ENCODE results near the gene DCTN4. TPM values are rescaled to one million over a fixed set of nuclear protein-coding genes. Genes with fewer than 3 reads are reported as not detected.

The DCTN4 gene
- polyA plus RNA-seq, 3 donors, result 22.5 to 24.3 (median 23.1) TPM

DNA sequence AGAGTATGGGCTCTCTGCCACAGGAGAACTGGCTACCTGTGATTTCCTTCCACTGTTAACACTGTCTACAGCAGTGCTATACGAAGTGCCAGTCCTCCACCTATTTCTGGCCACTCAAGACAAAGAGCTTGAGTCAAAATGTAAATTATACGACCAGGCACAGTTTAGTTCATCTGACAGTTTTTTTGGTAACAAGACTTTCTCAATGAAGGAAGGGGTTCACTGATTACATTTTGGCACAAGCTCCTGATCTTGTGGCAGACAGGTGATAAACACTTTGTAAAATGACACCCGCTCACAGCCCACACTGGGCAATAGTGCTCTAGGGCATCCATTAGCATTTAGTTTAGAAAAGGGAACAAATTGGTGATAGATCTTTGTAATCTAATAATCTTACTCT, 66.5 kb downstream of the DCTN4 start:
- H3K27ac ChIP-seq (ENCODE audit: low read depth, low read length), result no peak overlapping the region
- WGBS, 3 donors, result 88 to 92% (median 91%) methylated on average over 3 of the region's 3 CpGs

DNA sequence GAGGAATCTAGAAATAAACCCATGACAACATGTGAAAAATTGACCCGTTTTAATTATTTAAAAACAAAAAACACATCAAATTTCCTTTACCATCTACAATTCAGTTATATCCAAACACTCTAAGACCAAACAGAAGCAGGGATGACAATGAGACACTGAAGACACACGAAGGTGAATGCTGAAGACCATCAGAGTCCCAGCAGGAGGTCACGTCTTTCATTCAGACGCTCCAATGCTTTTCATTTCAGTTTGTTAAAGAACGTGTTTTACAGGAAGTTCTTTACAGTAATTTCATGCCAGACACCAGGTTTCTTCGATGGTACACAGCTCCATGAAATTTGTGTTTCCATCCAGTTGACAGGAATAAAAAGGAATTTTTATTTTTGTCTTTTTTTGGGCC, 68.1 kb downstream of the DCTN4 start:
- no peak overlapping the region for H3K27ac ChIP-seq (ENCODE audit: low read depth, low read length)
- 75 to 78% (median 78%) methylated on average over 6 of the region's 6 CpGs for WGBS, 3 donors

DNA sequence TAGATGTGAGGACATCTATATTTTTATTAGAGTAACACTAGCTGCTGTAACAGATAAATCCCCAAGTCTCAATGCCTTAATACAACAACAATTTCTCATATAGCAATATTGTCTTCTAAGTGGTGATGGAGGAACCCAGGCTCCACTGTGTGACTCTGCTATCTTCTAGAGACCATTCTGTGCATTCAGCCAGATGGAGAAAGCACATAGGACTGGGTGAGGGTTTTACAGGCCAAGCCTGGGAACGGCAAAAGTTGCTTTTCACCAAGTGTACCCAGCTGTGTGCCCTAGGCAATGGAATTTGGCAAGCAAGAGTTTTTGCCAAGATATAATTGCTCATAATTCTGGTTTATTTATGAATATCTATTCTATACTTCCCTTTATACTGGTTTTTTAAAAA, 69.7 kb downstream of the DCTN4 start:
- WGBS, 3 donors, result 77 to 96% (median 96%) methylated on average over 1 of the region's 1 CpG
- no peak overlapping the region for H3K27ac ChIP-seq (ENCODE audit: low read depth, low read length)

DNA sequence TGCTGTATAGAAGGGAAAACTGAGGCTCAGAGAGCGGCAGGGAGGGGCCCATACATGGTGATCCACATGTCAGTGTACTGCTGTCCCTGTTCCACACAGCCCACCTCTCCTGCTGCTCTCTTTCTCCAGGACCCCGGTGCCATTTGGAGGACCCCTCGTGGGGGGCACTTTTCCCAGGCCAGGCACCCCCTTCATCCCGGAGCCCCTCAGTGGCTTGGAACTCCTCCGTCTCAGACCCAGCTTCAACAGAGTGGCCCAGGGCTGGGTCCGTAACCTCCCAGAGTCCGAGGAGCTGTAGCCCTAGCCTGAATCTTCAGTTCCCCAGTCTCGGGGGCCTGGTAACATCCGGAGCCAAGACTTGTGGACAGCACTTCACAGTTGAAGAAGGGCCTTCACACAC, 82.2 kb downstream of the DCTN4 start:
- WGBS, 3 donors, result 86 to 95% (median 91%) methylated on average over 9 of the region's 9 CpGs

DNA sequence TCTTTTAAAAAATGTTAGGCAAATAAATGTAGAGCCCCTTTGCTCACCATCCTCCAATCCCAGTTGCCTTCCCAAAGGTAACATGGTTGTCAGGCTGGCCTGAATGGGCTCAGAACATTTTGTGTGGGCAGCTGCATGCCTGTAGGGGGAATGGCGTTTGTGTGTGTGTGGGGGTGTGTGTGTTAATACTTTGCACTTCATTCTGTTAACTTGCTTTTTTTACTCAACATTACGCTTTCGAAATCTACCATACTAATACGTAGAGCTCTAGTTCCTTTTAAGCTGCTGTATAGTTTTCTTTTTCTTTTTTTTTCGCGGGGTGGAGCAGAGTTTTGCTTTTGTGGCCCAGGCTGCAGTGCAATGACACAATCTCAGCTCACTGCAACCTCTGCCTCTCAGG, 83.7 kb downstream of the DCTN4 start:
- WGBS, 3 donors, result 61 to 92% (median 62%) methylated on average over 6 of the region's 6 CpGs
- no peak overlapping the region for H3K27ac ChIP-seq (ENCODE audit: low read depth, low read length)

More for the DNA sequence above, 82.2 kb downstream of the DCTN4 start:
- no peak overlapping the region for H3K27ac ChIP-seq (ENCODE audit: low read depth, low read length)

DNA sequence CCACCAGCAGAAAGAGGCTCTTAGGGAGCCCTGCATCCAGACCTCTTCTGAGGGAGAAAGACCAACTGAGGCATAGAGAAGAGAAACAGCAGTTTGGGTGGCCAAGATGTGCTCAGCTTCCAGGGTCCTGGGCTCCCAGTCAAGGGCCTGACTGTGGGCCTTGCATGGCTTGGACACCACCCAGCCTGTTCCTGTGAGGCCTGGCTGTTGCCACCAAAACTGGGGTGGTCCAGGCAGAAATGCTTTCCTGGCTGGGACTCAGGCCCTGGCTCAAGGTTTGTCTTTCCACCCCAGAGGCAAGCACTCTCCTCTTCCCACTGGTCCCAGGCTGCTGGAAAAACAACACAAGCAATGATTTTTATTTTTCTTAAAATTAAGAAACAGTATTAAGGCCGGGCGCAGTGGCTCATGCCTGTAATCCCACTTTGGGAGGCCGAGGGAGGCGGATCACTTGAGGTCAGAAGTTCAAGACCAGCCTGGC, 84.4 kb downstream of the DCTN4 start:
- WGBS, 3 donors, result 69 to 81% (median 69%) methylated on average over 4 of the region's 4 CpGs
- peak overlapping the region; percentile 20 for H3K27ac ChIP-seq (ENCODE audit: low read depth, low read length)

DNA sequence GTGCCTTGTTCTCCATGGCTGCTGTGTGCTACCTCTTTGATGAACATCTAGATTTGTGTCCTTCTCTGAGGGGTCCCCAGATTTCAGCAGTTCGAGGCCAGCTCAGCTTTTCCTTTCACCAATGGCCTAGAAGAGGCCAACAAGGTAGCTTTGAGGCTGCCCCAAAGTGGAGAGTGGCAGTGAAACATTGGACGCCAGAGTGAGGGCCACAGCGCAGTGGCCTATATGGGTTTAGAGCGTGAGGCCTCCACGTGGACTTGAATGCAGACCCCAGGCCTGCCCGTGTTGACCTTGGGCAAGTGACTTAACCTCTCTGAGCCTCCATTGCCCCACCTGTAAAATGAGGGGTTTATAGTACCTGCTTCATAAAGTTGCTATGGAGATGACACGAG, 85.9 kb downstream of the DCTN4 start:
- H3K27ac ChIP-seq (ENCODE audit: low read depth, low read length), result no peak overlapping the region
- 67 to 82% (median 75%) methylated on average over 7 of the region's 7 CpGs for whole genome bisulfite sequencing, 3 donors

DNA sequence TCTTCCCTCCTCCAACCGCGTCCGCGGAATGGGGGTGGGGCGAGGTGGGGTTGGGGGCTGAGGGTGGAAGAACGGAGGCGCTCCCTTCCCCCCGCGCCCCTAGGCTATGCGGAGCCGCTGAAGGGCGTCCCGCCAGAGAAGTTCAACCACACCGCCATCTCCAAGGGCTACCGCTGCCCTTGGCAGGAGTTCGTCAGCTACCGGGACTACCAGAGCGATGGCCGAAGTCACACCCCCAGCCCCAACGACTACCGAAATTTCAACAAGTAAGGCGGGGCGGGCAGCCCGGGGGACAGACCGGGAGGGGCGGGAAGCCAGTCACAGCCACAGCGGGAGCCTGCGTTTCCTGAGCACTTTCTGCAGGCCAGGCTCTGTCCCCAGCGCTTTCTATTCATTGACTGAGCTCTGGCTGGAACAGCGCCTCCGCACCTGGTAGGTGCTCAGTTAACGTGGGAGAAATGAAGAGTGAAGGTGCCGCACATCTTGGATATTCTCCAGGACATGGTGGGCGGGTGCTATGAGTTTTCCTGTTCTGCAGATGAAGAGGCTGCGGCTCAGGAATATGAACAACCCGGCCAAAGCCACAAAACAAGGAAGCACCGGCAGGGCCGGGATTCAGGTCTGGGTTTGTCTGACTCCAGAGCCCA, 86.5 kb downstream of the DCTN4 start:
- WGBS, 3 donors, result 3 to 4% (median 3%) methylated on average over 35 to 38 of the region's 38 CpGs
- H3K27ac ChIP-seq (ENCODE audit: low read depth, low read length), result no peak overlapping the region

DNA sequence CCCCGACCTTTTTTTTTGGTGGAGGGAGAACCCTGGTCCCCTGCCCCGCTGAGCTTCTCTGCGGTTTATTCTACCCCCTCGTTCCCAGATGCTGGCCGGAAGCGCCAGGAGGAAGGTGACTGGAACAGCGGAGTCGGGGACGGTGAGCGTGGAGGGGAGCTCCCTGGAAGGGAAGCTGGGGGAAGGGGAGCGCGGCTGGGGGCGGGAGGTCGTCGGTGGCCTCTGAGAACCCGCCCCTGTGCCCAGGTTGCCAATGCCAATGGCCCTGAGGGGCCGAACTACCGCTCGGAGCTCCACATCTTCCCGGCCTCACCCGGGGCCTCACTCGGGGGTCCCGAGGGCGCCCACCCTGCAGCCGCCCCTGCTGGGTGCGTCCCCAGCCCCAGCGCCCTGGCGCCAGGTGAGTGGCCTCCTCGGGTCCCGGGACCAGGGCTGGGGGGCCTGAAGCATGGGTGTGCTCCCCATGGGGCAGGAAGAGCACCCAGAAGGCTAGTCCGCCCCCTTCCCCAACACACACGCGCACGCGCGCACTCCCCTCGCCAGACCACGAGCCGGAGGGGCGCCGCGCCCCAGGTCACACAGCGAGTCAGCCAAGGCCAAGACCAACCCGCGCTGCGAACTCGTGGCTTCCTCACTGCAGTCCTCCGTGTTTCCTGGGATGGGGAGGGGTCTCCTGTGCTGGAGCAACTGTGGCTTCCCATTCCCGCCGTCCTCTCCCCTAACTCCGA, 87.1 kb downstream of the DCTN4 start:
- 2 to 3% (median 3%) methylated on average over 43 to 51 of the region's 51 CpGs for WGBS, 3 donors
- H3K27ac ChIP-seq (ENCODE audit: low read depth, low read length), result no peak overlapping the region

DNA sequence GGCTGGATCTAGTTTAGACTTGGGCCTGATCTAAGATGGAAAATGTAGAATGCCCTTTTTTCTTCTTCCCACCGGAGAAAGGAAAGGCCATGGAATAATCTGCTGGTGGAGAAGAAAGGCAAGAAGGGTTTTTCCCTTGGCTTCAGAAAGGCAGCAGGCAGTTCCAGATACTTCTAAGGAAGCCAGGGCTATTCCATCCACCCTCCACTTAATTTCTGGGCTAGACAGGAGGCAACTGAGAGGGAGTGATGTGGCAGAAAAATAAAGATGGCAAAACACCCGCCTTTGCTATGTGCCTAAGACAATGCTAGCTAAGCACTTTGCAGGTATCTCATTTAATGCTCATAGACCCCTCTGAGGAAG, 87.9 kb downstream of the DCTN4 start:
- H3K27ac ChIP-seq (ENCODE audit: low read depth, low read length), result no peak overlapping the region

DNA sequence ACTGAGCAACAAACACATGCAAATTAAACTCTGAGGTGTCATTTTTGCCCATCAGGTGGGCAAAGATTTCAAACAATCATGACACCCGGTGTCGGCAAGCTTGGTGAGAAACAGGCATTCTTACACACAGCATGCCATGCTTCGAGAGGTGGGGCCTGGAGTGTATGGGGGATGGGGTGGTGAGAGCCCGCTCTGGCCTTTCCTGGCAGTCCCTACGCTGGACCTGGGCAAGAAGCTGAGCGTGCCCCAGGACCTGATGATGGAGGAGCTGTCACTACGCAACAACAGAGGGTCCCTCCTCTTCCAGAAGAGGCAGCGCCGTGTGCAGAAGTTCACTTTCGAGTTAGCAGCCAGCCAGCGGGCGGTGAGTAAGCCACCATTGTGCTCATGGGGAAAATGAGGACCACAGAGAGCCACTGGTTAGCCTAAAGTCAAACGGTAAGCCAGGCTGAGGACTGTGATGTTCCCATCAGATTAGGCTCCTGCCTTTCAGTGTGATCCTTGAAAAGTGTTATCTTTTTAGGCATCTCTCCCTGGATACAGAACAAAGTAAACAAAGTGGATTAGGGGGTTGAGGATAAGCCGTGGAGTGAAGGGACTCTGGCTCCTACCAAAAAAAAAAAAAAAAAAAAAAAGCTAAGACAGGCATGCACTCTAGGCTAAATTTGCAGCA, 88.4 kb downstream of the DCTN4 start:
- no peak overlapping the region for H3K27ac ChIP-seq (ENCODE audit: low read depth, low read length)
- WGBS, 3 donors, result 80 to 94% (median 92%) methylated on average over 14 of the region's 14 CpGs

More for the DNA sequence above, 87.9 kb downstream of the DCTN4 start:
- WGBS, 3 donors, result 51 to 74% (median 64%) methylated on average over 2 of the region's 2 CpGs

DNA sequence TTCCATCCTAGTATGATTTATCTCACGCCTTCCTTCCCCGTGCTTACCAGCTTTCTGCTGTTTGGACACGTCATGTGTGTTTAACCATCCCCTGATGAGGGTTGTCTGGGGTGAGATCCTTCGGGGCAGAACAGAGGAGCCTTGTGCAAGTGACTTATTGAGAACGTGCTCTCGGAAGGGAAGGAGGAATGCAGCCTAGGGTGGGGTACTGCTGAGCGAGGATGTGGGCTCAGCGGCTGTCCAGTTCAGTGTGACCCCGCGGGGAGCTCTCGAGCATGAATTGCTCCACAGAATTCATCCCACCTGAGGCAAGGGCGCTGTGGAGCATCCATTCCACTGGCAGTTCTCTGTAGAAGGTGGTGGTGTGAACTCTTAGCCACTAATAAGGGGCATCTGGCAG, 93.8 kb downstream of the DCTN4 start:
- WGBS, 3 donors, result 54 to 80% (median 78%) methylated on average over 12 of the region's 12 CpGs

DNA sequence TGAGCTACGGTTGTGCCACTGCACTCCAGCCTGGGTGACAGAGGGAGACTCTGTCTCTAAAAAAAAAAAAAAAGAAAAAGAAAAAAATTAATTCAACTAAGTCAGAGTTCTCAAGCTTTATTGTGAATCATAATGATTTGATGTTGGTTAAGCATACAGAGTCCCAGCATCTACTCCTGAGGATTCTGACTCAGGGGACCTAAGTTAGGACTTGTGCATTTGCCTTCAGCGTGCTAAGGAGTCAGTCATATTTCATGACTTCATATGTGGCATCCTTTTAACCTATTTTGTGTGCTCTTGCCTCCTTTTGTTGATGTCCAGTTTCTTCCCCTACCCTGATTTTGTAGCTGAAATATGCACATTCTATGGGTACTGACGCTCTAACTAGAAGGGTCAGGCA, 94.9 kb downstream of the DCTN4 start:
- 91 to 96% (median 94%) methylated on average over 3 of the region's 3 CpGs for WGBS, 3 donors
- no peak overlapping the region for H3K27ac ChIP-seq (ENCODE audit: low read depth, low read length)

More for the DNA sequence above, 93.8 kb downstream of the DCTN4 start:
- no peak overlapping the region for H3K27ac ChIP-seq (ENCODE audit: low read depth, low read length)

DNA sequence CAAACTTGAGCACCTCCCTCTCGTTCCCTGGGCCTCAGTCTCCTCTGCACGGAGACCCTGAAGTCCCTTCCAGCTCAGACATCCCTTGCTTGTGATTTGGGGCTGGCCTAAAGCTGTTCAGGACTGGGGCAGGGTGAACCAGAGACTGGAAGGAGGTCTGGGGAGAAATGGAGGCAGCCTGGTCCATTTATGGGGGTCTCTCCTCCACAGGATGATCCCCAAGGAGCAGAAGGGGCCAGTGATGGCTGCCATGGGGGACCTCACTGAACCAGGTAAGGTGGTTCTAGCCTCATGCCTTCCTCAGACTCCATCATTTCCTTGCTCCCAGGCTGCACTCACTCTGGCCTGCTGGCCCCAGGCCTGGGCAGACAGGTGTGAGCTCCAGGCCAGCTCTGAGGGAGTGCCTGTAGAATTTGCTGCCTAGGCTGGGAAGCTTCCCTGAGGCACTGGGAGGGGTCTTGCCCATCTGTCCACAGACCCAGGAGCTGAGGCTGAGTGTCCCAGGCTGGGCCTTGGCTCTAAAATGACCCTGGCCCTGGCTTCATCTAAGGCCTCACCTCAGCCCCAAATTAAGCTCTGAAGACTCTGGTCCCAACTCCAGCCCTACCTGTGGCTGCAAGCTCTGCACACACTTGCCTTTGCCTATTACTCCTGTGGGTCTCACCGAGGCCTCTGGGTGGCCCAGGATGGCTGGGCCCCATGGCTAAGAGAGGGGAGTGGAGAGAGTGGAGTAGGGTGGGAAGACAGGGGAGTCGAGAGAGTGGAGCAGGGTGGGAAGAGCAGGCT, 95.9 kb downstream of the DCTN4 start:
- no peak overlapping the region for H3K27ac ChIP-seq (ENCODE audit: low read depth, low read length)
- WGBS, 3 donors, result 83 to 89% (median 86%) methylated on average over 4 of the region's 4 CpGs

DNA sequence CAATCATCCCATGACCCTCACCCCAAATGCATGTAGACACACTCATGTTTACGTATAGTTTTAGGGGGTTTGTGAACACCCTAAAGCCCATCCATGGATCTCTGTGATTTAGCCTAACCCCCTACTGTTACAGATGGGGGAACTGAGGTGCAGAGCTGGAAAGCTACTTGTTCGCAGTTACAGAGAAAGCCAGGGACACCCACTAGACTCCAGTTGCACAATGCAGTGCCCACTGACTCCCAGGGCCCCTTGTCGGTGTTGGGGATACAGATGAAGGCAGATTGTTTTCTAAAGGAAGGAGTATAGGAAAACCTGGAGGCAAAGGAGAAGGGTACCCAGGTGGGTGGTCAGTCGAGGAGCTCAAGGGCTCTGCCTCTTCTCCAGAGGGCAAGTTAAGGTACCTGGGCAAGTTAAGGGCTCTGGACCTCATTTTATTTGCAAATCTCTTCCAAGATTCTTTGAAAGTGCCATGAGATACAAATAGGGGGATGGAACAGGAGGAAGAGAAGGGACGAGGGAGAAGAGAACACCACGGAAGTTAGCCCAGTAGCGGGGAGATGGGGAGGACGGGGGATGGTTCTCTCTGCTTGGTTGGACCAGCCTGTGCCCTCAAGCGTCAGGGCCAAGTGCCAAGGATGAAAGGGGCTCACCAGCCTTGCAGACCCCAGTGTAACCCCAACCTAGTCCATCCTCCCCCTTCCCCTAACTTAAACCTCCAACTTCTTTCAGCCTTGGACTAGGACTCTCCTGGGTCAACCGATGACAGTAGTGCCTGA, 96.8 kb downstream of the DCTN4 start:
- H3K27ac ChIP-seq (ENCODE audit: low read depth, low read length), result no peak overlapping the region
- 74 to 92% (median 87%) methylated on average over 10 of the region's 10 CpGs for WGBS, 3 donors

DNA sequence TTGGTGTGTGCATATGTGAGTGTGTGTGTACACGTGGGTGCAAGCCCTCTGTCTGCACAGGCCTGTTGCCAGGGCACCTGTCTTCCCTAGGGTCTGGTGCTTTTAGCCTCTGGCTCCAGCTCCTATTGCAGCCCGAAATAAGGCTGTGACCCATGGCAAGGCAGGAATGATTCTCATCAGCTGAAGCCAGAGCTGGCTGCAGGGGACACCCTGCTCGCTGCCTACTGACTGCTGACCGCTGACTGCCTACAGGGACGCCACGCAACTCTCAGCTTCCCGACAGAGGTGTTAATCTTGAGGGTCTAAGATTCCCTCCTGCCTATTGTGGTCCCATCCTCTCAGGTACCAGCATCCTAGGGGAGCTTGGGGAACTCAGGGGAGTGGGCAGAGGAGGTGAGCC, 97.7 kb downstream of the DCTN4 start, which contains the start of gene MYOZ3:
MYOZ3 (plus strand) TSS at position 166 of the 400 bp plus-strand sequence. CDS start 1,691 bp downstream, outside the sequence.
- no peak within 1 kb of the TSS for H3K27ac ChIP-seq (ENCODE audit: low read depth, low read length)
- 66 to 81% (median 80%) methylated on average over 7 of the region's 7 CpGs for WGBS, 3 donors

DNA sequence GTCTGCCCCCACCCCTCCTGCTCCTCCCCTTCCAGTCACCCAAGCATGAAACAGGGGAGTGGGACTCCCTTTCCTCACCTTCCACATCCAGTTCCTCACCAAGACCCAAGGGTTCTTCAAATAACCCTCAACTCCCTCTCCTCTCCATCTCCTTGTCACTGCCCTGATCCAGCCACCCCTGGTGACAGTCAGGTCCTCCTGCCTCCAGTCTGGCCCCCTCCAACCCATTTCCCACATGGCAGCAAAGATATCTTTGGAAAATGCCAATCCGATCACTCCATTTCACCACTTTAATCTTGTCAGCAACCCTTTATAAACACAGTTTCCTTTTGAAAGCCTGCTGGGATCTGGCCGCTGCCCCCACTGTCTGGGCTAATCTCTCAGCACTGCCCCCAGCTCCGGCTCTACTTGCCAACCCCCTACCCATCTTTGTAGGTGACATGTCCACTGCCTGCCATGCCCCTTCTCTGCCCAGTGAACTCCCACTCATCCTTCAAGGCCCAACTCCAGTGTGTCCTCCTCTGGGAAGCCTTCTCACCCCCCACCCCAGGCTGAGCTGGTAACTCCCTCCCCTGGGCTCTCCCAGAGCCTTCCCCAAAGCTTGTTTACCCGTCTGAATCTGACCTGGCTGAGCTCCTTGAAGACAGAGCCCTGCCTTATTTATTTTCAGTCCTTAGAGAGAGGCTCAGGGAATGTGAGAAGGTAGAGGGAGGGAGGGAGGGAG, 98.5 kb downstream of the DCTN4 start:
- 54 to 70% (median 68%) methylated on average over 4 of the region's 4 CpGs for WGBS, 3 donors
- no peak overlapping the region for H3K27ac ChIP-seq (ENCODE audit: low read depth, low read length)

All from adipose tissue (tissue), 3 donors.